H1 (cell line): ENCODE data around the gene DCANP1. TPM values are rescaled to one million over a fixed set of nuclear protein-coding genes. Genes with fewer than 3 reads are reported as not detected.

Experiments used
- CTCF ChIA-PET: fragments of 300-600 bp; sonication (Branson Sonifier 250); formaldehyde crosslinking; loops from one replicate; lab custom pipeline; 2021; ENCODE audit not compliant: partially characterized antibody; lab: Charles Lee
- POLR2A ChIA-PET: fragments of 300-600 bp; sonication (Branson Sonifier 250); formaldehyde crosslinking; loops from one replicate; lab custom pipeline; 2021; ENCODE audit warnings: inconsistent platforms; ENCODE audit not compliant: partially characterized antibody; lab: Charles Lee
- DNase-seq, 2 experiments: peaks; one replicate each; pipeline versions ENCODE4 v3.0.0 to v3.0.0-alpha.2; 2010 to 2022; ENCODE audit warnings: low spot score in 2 of 2, low read depth in 1 of 2, mixed read lengths in 1 of 2
- FAIRE-seq: peaks from 2 replicates; lab custom pipeline; 2011; peaks lifted over from hg19 to GRCh38; lab: Jason Lieb, UNC
- H2AFZ ChIP-seq: 2 replicates; pipeline ENCODE4 v1.8.1; 2012; ENCODE audit warnings: low read length, inconsistent platforms
- H2AK5ac ChIP-seq: 2 replicates; pipeline ENCODE4 v1.6.1; 2013; ENCODE audit warnings: low read depth, low read length
- H2BK120ac ChIP-seq: replicated peaks from 2 replicates; pipeline ENCODE3; 2013; ENCODE audit warnings: low read depth, low read length, inconsistent platforms
- H2BK12ac ChIP-seq: 2 replicates; pipeline ENCODE4 v1.6.1; 2013; ENCODE audit warnings: low read depth, low read length
- H2BK15ac ChIP-seq: 2 replicates; pipeline ENCODE4 v1.6.1; 2013; ENCODE audit warnings: low read length
- H2BK20ac ChIP-seq: 2 replicates; pipeline ENCODE4 v1.6.1; 2013; ENCODE audit warnings: low read length
- H2BK5ac ChIP-seq: 2 replicates; pipeline ENCODE4 v1.6.1; 2013; ENCODE audit warnings: low read depth, low read length
- H3K14ac ChIP-seq: 2 replicates; pipeline ENCODE4 v1.6.1; 2013; ENCODE audit warnings: inconsistent platforms; ENCODE audit not compliant: insufficient read length
- H3K18ac ChIP-seq: 2 replicates; pipeline ENCODE4 v1.6.1; 2013; ENCODE audit warnings: low read length; ENCODE audit errors: extremely low read depth
- H3K23ac ChIP-seq: 2 replicates; pipeline ENCODE4 v1.6.1; 2013; ENCODE audit warnings: inconsistent platforms; ENCODE audit not compliant: insufficient read length
- H3K23me2 ChIP-seq: 2 replicates; pipeline ENCODE4 v1.6.1; 2013; ENCODE audit warnings: low read depth, low read length
- H3K27ac ChIP-seq: 2 replicates; pipeline ENCODE4 v1.6.1; 2011; ENCODE audit warnings: low read depth, low read length, inconsistent platforms
- H3K27me3 ChIP-seq, 4 experiments: replicated peaks in 1 of 4; 1 replicate in 1 of 4; 2 replicates in 3 of 4; pipeline versions ENCODE4 v1.6.1 to v1.8.1; 2011 to 2013; ENCODE audit warnings: low read length in 3 of 4, mild to moderate bottlenecking in 3 of 4, inconsistent platforms in 2 of 4, mixed read lengths in 2 of 4, moderate library complexity in 1 of 4; ENCODE audit not compliant: control insufficient read depth in 3 of 4, insufficient read depth in 3 of 4; ENCODE audit errors: extremely low read depth in 1 of 4
- H3K36me3 ChIP-seq, 4 experiments: 2 replicates each; pipeline versions ENCODE4 v1.6.1 to v1.8.1; 2011 to 2013; ENCODE audit warnings: mild to moderate bottlenecking in 4 of 4, low read length in 3 of 4, moderate library complexity in 2 of 4, control low read depth in 1 of 4, inconsistent platforms in 1 of 4; ENCODE audit not compliant: insufficient read depth in 4 of 4, control insufficient read depth in 2 of 4
- H3K4ac ChIP-seq: replicated peaks from 2 replicates; pipeline ENCODE3; 2013; ENCODE audit warnings: low read length, low read depth, mixed read lengths, inconsistent platforms; ENCODE audit not compliant: insufficient read length
- H3K4me1 ChIP-seq, 4 experiments: replicated peaks in 1 of 4; 1 replicate in 1 of 4; 2 replicates in 3 of 4; pipeline versions ENCODE4 v1.6.1 to v1.8.1; 2011 to 2013; ENCODE audit warnings: low read length in 3 of 4, inconsistent platforms in 2 of 4, mixed read lengths in 1 of 4; ENCODE audit not compliant: insufficient read depth in 4 of 4, control insufficient read depth in 3 of 4
- H3K4me2 ChIP-seq, 2 experiments: 2 replicates each; pipeline versions ENCODE4 v1.6.1 to v1.8.1; 2011 to 2013; ENCODE audit warnings: low read depth in 2 of 2, low read length in 2 of 2, control low read depth in 1 of 2, inconsistent platforms in 1 of 2, mild to moderate bottlenecking in 1 of 2; ENCODE audit not compliant: insufficient read depth in 1 of 2
- H3K4me3 ChIP-seq, 4 experiments: fragments of 200-600, 300-600 bp in 1 of 4; sonication (generic), shearing (Covaris generic), sonication (Bioruptor Twin) in 1 of 4; 2 replicates each; pipeline versions ENCODE4 v1.5.1 to v1.8.1; 2011 to 2016; ENCODE audit warnings: low read length in 4 of 4, low read depth in 3 of 4, control low read depth in 2 of 4, inconsistent platforms in 2 of 4, mild to moderate bottlenecking in 2 of 4, mixed read lengths in 1 of 4, moderate library complexity in 1 of 4; ENCODE audit not compliant: insufficient read depth in 2 of 4; ENCODE audit errors: extremely low read depth in 1 of 4
- H3K56ac ChIP-seq: replicated peaks from 2 replicates; pipeline ENCODE3; 2013; ENCODE audit warnings: low read depth, mild to moderate bottlenecking, mixed read lengths, low read length, inconsistent platforms; ENCODE audit not compliant: insufficient read length
- H3K79me1 ChIP-seq: 2 replicates; pipeline ENCODE4 v1.6.1; 2013; ENCODE audit warnings: low read depth, low read length, control low read depth
- H3K79me2 ChIP-seq, 2 experiments: 2 replicates each; pipeline versions ENCODE4 v1.6.1 to v1.8.1; 2012 to 2013; ENCODE audit warnings: low read length in 2 of 2, mild to moderate bottlenecking in 2 of 2, inconsistent platforms in 1 of 2; ENCODE audit not compliant: insufficient read depth in 2 of 2, control insufficient read depth in 1 of 2
- H3K9ac ChIP-seq, 4 experiments: replicated peaks in 1 of 4; 1 replicate in 1 of 4; 2 replicates in 3 of 4; pipeline versions ENCODE4 v1.6.1 to v1.8.1; 2011 to 2013; ENCODE audit warnings: low read depth in 3 of 4, low read length in 3 of 4, control low read depth in 2 of 4, mild to moderate bottlenecking in 2 of 4, moderate library complexity in 2 of 4, inconsistent platforms in 1 of 4; ENCODE audit errors: extremely low read depth in 1 of 4
- H3K9me3 ChIP-seq, 2 experiments: 2 replicates each; pipeline versions ENCODE4 v1.6.1 to v1.8.1; 2012 to 2013; ENCODE audit warnings: mild to moderate bottlenecking in 2 of 2, moderate library complexity in 2 of 2, control low read depth in 1 of 2, inconsistent platforms in 1 of 2, low read depth in 1 of 2, low read length in 1 of 2, mixed read lengths in 1 of 2; ENCODE audit not compliant: insufficient read depth in 2 of 2
- H4K20me1 ChIP-seq, 2 experiments: replicated peaks in 1 of 2; 2 replicates each; pipeline versions ENCODE3 to v1.8.1; 2011 to 2013; ENCODE audit warnings: inconsistent platforms in 2 of 2, low read length in 2 of 2, mild to moderate bottlenecking in 1 of 2; ENCODE audit not compliant: insufficient read depth in 2 of 2, control insufficient read depth in 1 of 2
- H4K5ac ChIP-seq: 2 replicates; pipeline ENCODE4 v1.6.1; 2013; ENCODE audit warnings: low read length, low read depth, mixed read lengths, inconsistent platforms; ENCODE audit not compliant: insufficient read length
- H4K8ac ChIP-seq: 2 replicates; pipeline ENCODE4 v1.8.0; 2013; ENCODE audit warnings: mild to moderate bottlenecking, moderate library complexity, low read length, inconsistent platforms; ENCODE audit not compliant: insufficient read depth; ENCODE audit errors: extremely low read depth
- H4K91ac ChIP-seq: replicated peaks from 2 replicates; pipeline ENCODE3; 2013; ENCODE audit warnings: low read length, mixed read lengths, inconsistent platforms; ENCODE audit not compliant: insufficient read length
- EGR1 ChIP-seq: IDR thresholded peaks from 2 replicates; pipeline ENCODE4 v1.6.1; 2011; ENCODE audit warnings: low read depth, low read length, borderline replicate concordance
- HDAC6 ChIP-seq: IDR thresholded peaks from one replicate; pipeline ENCODE4 v1.7.1; 2012; ENCODE audit warnings: low read depth, mild to moderate bottlenecking, inconsistent platforms, low read length, moderate library complexity
- JUND ChIP-seq: IDR thresholded peaks from 2 replicates; pipeline ENCODE4 v1.6.1; 2011; ENCODE audit warnings: mild to moderate bottlenecking, improper control_type of control experiment, low read length
- NANOG ChIP-seq: IDR thresholded peaks from 2 replicates; pipeline ENCODE4 v1.6.1; 2011; ENCODE audit warnings: low read length, low read depth, mild to moderate bottlenecking, inconsistent platforms; ENCODE audit not compliant: insufficient read depth, poor library complexity, severe bottlenecking
- NRF1 ChIP-seq: IDR thresholded peaks from 2 replicates; pipeline ENCODE4 v1.6.1; 2011; ENCODE audit warnings: mild to moderate bottlenecking, low read depth, low read length, improper control_type of control experiment
- POLR2A ChIP-seq, 2 experiments: IDR thresholded peaks; 1 replicate in 1 of 2; 2 replicates in 1 of 2; pipeline ENCODE4 v1.6.1; 2011; ENCODE audit warnings: low read depth in 2 of 2, low read length in 2 of 2, mild to moderate bottlenecking in 2 of 2; ENCODE audit errors: control extremely low read depth in 1 of 2
- POLR2AphosphoS5 ChIP-seq: IDR thresholded peaks from 2 replicates; pipeline ENCODE4 v1.6.1; 2011; ENCODE audit warnings: low read depth, low read length
- RBBP5 ChIP-seq: IDR thresholded peaks from 2 replicates; pipeline ENCODE4 v1.7.1; 2012; ENCODE audit warnings: low read depth, mild to moderate bottlenecking, inconsistent platforms, low read length, moderate library complexity, borderline replicate concordance
- RFX5 ChIP-seq: IDR thresholded peaks from 2 replicates; pipeline ENCODE4 v1.6.1; 2011; ENCODE audit warnings: low read depth, low read length, improper control_type of control experiment, borderline replicate concordance
- RNF2 ChIP-seq: fragments of 200-900, 300-1000 bp; sonication (generic); IDR thresholded peaks from 2 replicates; pipeline ENCODE4 v1.7.1; 2016; ENCODE audit warnings: borderline replicate concordance, low read depth, mild to moderate bottlenecking, antibody characterized with exemption, low read length; ENCODE audit not compliant: poor library complexity, severe bottlenecking; ENCODE audit errors: missing control alignments
- SIRT6 ChIP-seq: IDR thresholded peaks from one replicate; pipeline ENCODE4 v1.7.1; 2012; ENCODE audit warnings: low read length, inconsistent platforms
- TBP ChIP-seq: IDR thresholded peaks from 2 replicates; pipeline ENCODE4 v1.6.1; 2011; ENCODE audit warnings: low read depth, low read length, improper control_type of control experiment
- ZNF274 ChIP-seq: IDR thresholded peaks from 2 replicates; pipeline ENCODE4 v1.7.0; 2012; ENCODE audit warnings: low read length, borderline replicate concordance; ENCODE audit errors: extremely low read depth
- WGBS, 2 experiments: shearing (Covaris generic) in 1 of 2; methylation state at CpG; one replicate each; pipeline versions ENCODE4 v1.1.6 to v1.1.7; 2013 to 2015; ENCODE audit warnings: low lambda C conversion rate in 2 of 2, mixed read lengths in 2 of 2, inconsistent platforms in 1 of 2, low coverage in 1 of 2, missing lambda C conversion rate in 1 of 2; ENCODE audit not compliant: insufficient replicate concordance in 2 of 2, insufficient coverage in 1 of 2, insufficient read length in 1 of 2; ENCODE audit errors: extremely low coverage in 1 of 2, missing lambda C conversion rate in 1 of 2; 5-methylcytosine and 5-hydroxymethylcytosine counted together
- polyA plus RNA-seq, 7 experiments: library from polyadenylated mRNA; depleted of rRNA in 3 of 7; stranded (reverse) in 5 of 7; unstranded in 2 of 7; fragments of >200 nt in 5 of 7; fragments of 200-250 nt in 2 of 7; gene quantifications; 1 replicate in 5 of 7; 2 replicates in 1 of 7; 4 replicates in 1 of 7; pipeline versions ENCODE4 v1.2.1 to v1.2.3, GENCODE V29; 2011 to 2013; ENCODE audit warnings: missing spikeins in 2 of 7, mixed read lengths in 2 of 7
- total RNA-seq: library from RNA; stranded (reverse); fragmentation: NEBNext Ultra II Directional; extraction: Animal tissue kit (Norgen Biotek cat#: 25700); gene quantifications from 2 replicates; pipeline ENCODE4 v1.2.1, GENCODE V29; 2021

DCANP1 gene
- total and polyA plus RNA-seq, 2 of the 8 experiments (the other 6 are each of a cell fraction or from before 2014, with no cell fraction given): not detected

DNA sequence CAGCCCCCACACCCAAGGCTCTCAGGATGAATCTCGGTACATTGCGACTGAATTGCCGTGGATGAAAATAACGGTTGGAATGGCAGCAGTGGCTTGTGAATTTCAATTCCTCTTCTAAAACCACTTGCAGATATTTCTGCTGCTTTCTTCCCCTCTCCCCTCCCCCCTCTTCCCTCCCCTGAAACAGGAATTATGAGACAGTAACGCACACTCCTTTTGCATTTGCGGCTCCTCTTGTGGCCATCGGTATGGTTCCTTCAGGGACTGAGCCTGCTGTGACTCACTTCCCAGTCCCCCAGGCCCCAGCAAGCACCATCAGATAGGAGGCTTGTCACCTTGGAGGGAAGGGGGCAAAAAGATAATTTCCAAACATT lies 9.7 kb downstream of the DCANP1 start:
- no peak overlapping the region for H2BK5ac ChIP-seq
- no peak overlapping the region for H3K4me2 ChIP-seq
- ChIA-PET POLR2A (interaction anchor here (0.7 kb wide), 1 partner anchor 43 kb away, joined by 3 read pairs; no protein-coding TSS in a partner anchor), CTCF (interaction anchor here (0.9 to 19.4 kb wide), 6 partner anchors 8 to 455 kb away, joined by 3 to 264 read pairs (median 6); no protein-coding TSS in a partner anchor)
- no peaks in the 10 kb centered on the region for H3K79me2 ChIP-seq
- H3K18ac ChIP-seq: no peak overlapping the region
- no peaks in the 10 kb centered on the region for H3K9me3 ChIP-seq
- no peak for TF ChIP-seq SIRT6
- TF ChIP-seq RBBP5: no peak
- TF ChIP-seq ZNF274: no peak
- no peak for TF ChIP-seq RFX5
- no peak for TF ChIP-seq POLR2AphosphoS5
- TF ChIP-seq RNF2: no peak
- TF ChIP-seq NRF1: no peak
- no peak for TF ChIP-seq EGR1
- TF ChIP-seq JUND: no peak
- no peak for TF ChIP-seq TBP
- no peak for TF ChIP-seq HDAC6
- TF ChIP-seq POLR2A (IDR thresholded peaks at IDR 0.05; ENCODE audit: control extremely low read depth in 1 of 2, low read depth in 2 of 2, low read length in 2 of 2): no peak
- TF ChIP-seq NANOG: no peak
- WGBS, 2 experiments: 90% methylated on average over 7 of the region's 7 CpGs; no CpG with 5 or more reads in 1 of the 2 experiments
- H2AFZ ChIP-seq: no peak overlapping the region
- no peak overlapping the region for H2BK20ac ChIP-seq
- H3K4me1 ChIP-seq: no peaks in the 10 kb centered on the region; a peak in 1 of 7 replicates
- H4K8ac ChIP-seq: no peak overlapping the region
- H3K9ac ChIP-seq: no peak overlapping the region
- no peak overlapping the region for H2BK15ac ChIP-seq
- H3K4me3 ChIP-seq: no peak overlapping the region
- H3K79me1 ChIP-seq: no peaks in the 10 kb centered on the region
- H2BK120ac ChIP-seq: no peak overlapping the region
- H3K27me3 ChIP-seq: no peaks in the 10 kb centered on the region
- H3K36me3 ChIP-seq: no peaks in the 10 kb centered on the region
- no peak overlapping the region for H3K23ac ChIP-seq
- no peak overlapping the region for H3K14ac ChIP-seq
- H3K56ac ChIP-seq: no peak overlapping the region
- H4K20me1 ChIP-seq: no peaks in the 10 kb centered on the region
- DNase-seq: peak in 1 of 2 experiments; percentile 26
- no peak overlapping the region for H4K5ac ChIP-seq
- FAIRE-seq: no peak
- H2AK5ac ChIP-seq: no peak overlapping the region
- H3K27ac ChIP-seq: no peak overlapping the region
- H4K91ac ChIP-seq: no peak overlapping the region
- no peak overlapping the region for H2BK12ac ChIP-seq
- no peaks in the 10 kb centered on the region; the same call in 1 of the 2 replicates for H3K23me2 ChIP-seq
- H3K4ac ChIP-seq: no peak overlapping the region
